ENCODE data around the gene LZTFL1.

GRCh38 chr3:45864760-45865519 is 23.0 kb upstream of the LZTFL1 start:
- TF ChIP-seq POLR2AphosphoS5 (IDR thresholded peaks at IDR 0.05), result no peak
- no peak for TF ChIP-seq CTCF (IDR thresholded peaks at IDR 0.05)

Data from gastroesophageal sphincter (tissue), 3 donors.